ENCODE results near the gene PGM5.

Gene PGM5

GRCh38 chr9:68496356-68496755 lies 139.9 kb downstream of the PGM5 start:
- no peak for DNase-seq (ENCODE audit: low spot score)

GRCh38 chr9:68497629-68498028 lies 141.2 kb downstream of the PGM5 start:
- no peak for DNase-seq (ENCODE audit: low spot score)

- no peak for DNase-seq (ENCODE audit: low spot score)
Measured at GRCh38 chr9:68498816-68499215, 142.4 kb downstream of the PGM5 start.

- DNase-seq (ENCODE audit: low spot score): no peak
Measured at GRCh38 chr9:68500457-68501381, 144.3 kb downstream of the PGM5 start.

GRCh38 chr9:68502279-68502678 lies 145.9 kb downstream of the PGM5 start:
- no peak for DNase-seq (ENCODE audit: low spot score)

GRCh38 chr9:68505681-68506409 lies 149.4 kb downstream of the PGM5 start:
- DNase-seq (ENCODE audit: low spot score): peak; percentile 38

- no peak for DNase-seq (ENCODE audit: low spot score)
Measured at GRCh38 chr9:68506551-68506950, 150.1 kb downstream of the PGM5 start.

GRCh38 chr9:68507130-68507805 lies 150.9 kb downstream of the PGM5 start:
- peak; percentile 29 for DNase-seq (ENCODE audit: low spot score)

GRCh38 chr9:68507806-68508145 lies 151.4 kb downstream of the PGM5 start:
- no peak for DNase-seq (ENCODE audit: low spot score)

GRCh38 chr9:68508547-68508946 lies 152.1 kb downstream of the PGM5 start:
- DNase-seq (ENCODE audit: low spot score): no peak

- DNase-seq (ENCODE audit: low spot score): no peak
Measured at GRCh38 chr9:68509689-68510088, 153.3 kb downstream of the PGM5 start.

- DNase-seq (ENCODE audit: low spot score): no peak
Measured at GRCh38 chr9:68513385-68513784, 157.0 kb downstream of the PGM5 start.

GRCh38 chr9:68513981-68514380 lies 157.6 kb downstream of the PGM5 start:
- DNase-seq (ENCODE audit: low spot score): no peak

- DNase-seq (ENCODE audit: low spot score): no peak
Measured at GRCh38 chr9:68515326-68516017, 159.1 kb downstream of the PGM5 start.

GRCh38 chr9:68522131-68522530 lies 165.7 kb downstream of the PGM5 start:
- DNase-seq (ENCODE audit: low spot score): peak; percentile 63

GRCh38 chr9:68522954-68523353 lies 166.5 kb downstream of the PGM5 start:
- no peak for DNase-seq (ENCODE audit: low spot score)

- DNase-seq (ENCODE audit: low spot score): no peak
Measured at GRCh38 chr9:68523367-68523936, 167.0 kb downstream of the PGM5 start.

- DNase-seq (ENCODE audit: low spot score): no peak
Measured at GRCh38 chr9:68530618-68531017, 174.2 kb downstream of the PGM5 start.

GRCh38 chr9:68532131-68532530 lies 175.7 kb downstream of the PGM5 start:
- no peak for DNase-seq (ENCODE audit: low spot score)

GRCh38 chr9:68533678-68534077 lies 177.3 kb downstream of the PGM5 start:
- DNase-seq (ENCODE audit: low spot score): no peak

- DNase-seq (ENCODE audit: low spot score): no peak
Measured at GRCh38 chr9:68536876-68537615, 180.6 kb downstream of the PGM5 start.

Data from pons (tissue), 1 donor.